Lower leg skin (tissue), 4 donors: ENCODE measurements around the gene ZNF512. TPM values are rescaled to one million over a fixed set of nuclear protein-coding genes. Genes with fewer than 3 reads are reported as not detected.
"Not testable (repeated sequence)": the region's sequence is repeated elsewhere in the genome, so short reads cannot be mapped to it uniquely, and the experiment has no call there.

Experiments
- DNase-seq, 2 donors: peaks; one replicate each; pipeline ENCODE4 v3.0.0-alpha.2; 2019; ENCODE audit warnings: low spot score in 2 of 2
- H3K4me3 ChIP-seq: fragments of 200-600 bp; sonication (generic); 2 replicates; pipeline ENCODE4 v1.5.1; 2017; ENCODE audit warnings: mild to moderate bottlenecking, low read depth; ENCODE audit not compliant: poor library complexity, severe bottlenecking
- POLR2A ChIP-seq, 2 donors: fragments of 450-650 bp; IDR thresholded peaks; one replicate each; pipeline ENCODE4 v1.6.1; 2016 to 2017; ENCODE audit warnings: antibody characterized with exemption in 2 of 2, mild to moderate bottlenecking in 1 of 2, moderate library complexity in 1 of 2
- WGBS, 2 donors: methylation state at CpG; one replicate each; pipeline ENCODE4 v1.1.5; 2018; 5-methylcytosine and 5-hydroxymethylcytosine counted together
- intact Hi-C: fragments of 100-400 bp; cut with DNase I; formaldehyde crosslinking; loops from one replicate; pipeline ENCODE4 v1.15.0; 2023; ENCODE audit warnings: low total_unique reads
- total RNA-seq, 4 donors: library from RNA; depleted of rRNA; stranded (reverse); fragments of >200 nt; gene quantifications; one replicate each; pipeline ENCODE4 v1.1.0, GENCODE V29; 2016
- TF ChIP-seq, protein P1 (sequence below), 3 donors: fragments of 450-650 bp; IDR thresholded peaks; one replicate each; pipeline ENCODE4 v1.5.1; 2016; ENCODE audit warnings: antibody characterized with exemption in 3 of 3, mild to moderate bottlenecking in 3 of 3, moderate library complexity in 2 of 3

The ZNF512 gene
- total RNA-seq, 4 donors from 2014 or later = 3.5 to 17.6 (median 12.6) TPM

DNA sequence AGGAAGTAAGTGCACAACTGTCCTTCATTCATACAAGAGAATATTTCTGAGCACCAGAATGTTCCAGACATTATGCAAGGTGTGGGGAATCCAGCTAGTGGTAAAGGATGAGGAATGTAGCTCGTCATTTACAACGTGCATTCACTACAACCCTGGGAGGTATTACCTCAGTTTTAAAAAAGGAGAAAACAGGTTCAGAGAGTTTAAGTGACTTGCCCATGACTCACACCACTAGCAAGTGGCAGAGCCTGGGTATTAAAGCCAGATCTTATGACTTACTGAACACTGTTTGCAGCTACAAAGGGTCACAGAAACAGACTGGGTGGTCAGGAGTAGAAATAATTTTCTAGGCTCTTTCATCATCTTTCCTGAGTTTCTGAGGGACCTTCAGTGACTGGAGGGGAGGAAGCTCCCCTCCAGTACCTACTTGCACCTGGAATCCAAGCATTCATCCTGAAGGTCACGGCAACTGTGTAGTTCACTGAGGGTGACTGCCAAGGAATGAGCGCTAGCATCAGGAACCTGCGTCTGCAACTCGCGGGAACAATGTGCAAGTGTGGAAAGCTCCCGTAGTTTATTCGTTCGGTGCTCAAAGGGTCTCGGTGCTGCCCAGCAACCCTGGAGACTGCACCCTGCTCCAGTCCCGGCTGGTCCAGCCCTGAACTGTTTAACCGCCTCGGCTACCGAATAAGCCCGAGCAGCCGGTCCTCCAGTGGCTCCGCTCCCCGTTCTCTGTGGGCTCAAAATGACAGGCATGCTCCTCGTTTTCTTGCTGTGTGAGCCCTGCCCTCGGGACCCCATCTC, 45.3 kb downstream of the ZNF512 start:
- peak overlapping the region; percentile 74 for H3K4me3 ChIP-seq
- intact Hi-C loops = no loop called here
- 2 to 5% methylated on average over 8 to 18 of the region's 21 CpGs for WGBS, 2 donors
- DNase-seq = peak in 1 of 2 donors; percentile 85
- TF ChIP-seq POLR2A (IDR thresholded peaks at IDR 0.05) = no peak
- TF ChIP-seq, protein P1, sequence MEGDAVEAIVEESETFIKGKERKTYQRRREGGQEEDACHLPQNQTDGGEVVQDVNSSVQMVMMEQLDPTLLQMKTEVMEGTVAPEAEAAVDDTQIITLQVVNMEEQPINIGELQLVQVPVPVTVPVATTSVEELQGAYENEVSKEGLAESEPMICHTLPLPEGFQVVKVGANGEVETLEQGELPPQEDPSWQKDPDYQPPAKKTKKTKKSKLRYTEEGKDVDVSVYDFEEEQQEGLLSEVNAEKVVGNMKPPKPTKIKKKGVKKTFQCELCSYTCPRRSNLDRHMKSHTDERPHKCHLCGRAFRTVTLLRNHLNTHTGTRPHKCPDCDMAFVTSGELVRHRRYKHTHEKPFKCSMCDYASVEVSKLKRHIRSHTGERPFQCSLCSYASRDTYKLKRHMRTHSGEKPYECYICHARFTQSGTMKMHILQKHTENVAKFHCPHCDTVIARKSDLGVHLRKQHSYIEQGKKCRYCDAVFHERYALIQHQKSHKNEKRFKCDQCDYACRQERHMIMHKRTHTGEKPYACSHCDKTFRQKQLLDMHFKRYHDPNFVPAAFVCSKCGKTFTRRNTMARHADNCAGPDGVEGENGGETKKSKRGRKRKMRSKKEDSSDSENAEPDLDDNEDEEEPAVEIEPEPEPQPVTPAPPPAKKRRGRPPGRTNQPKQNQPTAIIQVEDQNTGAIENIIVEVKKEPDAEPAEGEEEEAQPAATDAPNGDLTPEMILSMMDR (IDR thresholded peaks at IDR 0.05) = no peak

DNA sequence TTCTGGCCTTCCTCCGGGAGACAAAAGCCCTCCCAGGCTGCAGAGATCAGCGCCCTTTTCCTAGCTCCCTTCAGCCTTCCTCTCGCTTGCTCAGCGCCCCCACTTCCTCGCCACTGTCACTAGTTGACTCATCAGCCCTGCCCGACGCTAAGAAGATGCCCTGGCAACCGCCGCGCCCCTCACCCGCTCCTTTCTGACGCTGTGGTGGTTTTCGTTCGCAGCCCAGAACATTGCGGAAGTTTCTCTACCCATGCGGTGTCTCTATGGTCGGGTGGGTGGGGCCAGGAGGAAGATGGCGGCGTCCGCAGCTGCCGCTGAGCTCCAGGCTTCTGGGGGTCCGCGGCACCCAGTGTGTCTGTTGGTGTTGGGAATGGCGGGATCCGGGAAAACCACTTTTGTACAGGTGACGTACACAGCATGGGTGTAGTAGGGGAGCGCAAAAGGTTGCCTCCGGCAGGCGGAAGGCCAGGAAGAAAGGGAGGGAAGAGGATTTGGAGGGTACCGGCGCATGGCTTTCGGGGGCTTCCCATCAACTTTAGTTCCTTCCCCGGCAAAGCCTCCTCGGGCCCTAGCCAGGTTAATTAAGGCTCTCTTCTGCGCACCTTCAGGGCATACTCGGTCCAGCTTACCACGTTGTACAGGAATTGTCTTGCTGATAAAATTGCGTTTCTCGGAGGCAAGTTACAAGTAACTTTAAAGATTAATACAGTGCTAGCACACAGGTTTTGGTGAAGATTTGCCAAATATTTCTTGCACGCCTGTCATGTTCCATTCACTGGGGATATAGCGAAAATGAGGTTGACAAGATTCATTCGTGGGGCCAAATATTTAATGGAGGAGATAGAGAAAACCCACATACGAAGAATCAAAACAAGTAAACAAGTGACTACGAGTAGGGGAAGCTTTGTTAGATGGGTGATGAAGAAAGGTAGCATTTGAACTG, 46.2 kb downstream of the ZNF512 start, which contains the start of the genes CCDC121 and GPN1:
TSS of gene CCDC121 (minus strand) at position 246 of the 943 bp plus-strand sequence. CDS start 1,213 bp downstream, outside the sequence.
TSS of gene GPN1 (plus strand) at position 284 of the 943 bp plus-strand sequence. CDS start at position 293, 9 bp downstream.
- WGBS, 2 donors = 1% methylated on average over 42 to 44 of the region's 44 CpGs
- H3K4me3 ChIP-seq = peak within 1 kb of the TSS; percentile 74
- intact Hi-C loops = no loop called here
- no peak for TF ChIP-seq POLR2A (IDR thresholded peaks at IDR 0.05)
- TF ChIP-seq, protein P1 (IDR thresholded peaks at IDR 0.05) = no peak
- DNase-seq = peak; percentile 90 to 98

DNA sequence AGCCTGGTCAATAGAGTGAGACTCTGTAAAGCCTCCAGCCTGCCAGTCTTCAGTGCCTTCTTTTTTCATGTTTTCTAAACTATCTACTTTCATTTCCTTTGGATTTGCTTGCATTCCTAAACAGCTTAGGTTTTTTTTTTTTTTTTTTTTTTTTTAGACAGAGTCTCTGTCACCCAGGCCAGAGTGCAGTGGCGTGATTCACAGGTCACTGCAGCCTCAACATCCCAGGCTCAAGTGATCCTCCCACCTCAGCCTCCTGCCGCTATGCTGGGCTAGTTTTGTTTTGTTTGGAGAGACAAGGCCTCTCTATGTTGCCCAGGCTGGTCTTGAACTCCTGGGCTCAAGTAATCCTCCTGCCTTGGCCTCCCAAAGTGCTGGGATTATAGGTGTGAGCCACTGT, 47.4 kb downstream of the ZNF512 start:
- DNase-seq, H3K4me3 ChIP-seq, intact Hi-C loops: not testable (repeated sequence)
- 97 to 100% methylated on average over 2 of the region's 2 CpGs for WGBS, 2 donors

DNA sequence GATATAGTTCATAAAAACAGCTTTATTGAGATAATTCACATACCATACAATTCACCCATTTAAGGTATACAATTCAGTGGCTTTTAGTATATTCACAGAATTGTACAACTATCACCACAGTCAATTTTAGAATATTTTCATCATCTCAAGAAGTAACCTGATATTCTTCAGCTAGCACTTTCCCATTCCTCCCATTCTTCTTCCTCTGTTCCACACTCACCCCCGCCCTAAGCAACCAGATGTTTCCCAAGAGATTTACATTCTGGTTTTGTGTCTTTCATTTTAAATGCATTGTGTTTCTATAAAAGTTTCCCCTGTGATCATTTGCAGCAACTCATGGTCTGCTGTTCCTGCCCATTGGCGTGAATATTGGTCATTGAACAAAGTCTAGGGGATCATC, 51.4 kb downstream of the ZNF512 start:
- 94 to 100% methylated on average over 2 of the region's 2 CpGs for WGBS, 2 donors
- no peak overlapping the region for H3K4me3 ChIP-seq
- intact Hi-C loops = no loop called here
- no peak for DNase-seq
- TF ChIP-seq POLR2A (IDR thresholded peaks at IDR 0.05) = no peak
- TF ChIP-seq, protein P1 (IDR thresholded peaks at IDR 0.05) = no peak

DNA sequence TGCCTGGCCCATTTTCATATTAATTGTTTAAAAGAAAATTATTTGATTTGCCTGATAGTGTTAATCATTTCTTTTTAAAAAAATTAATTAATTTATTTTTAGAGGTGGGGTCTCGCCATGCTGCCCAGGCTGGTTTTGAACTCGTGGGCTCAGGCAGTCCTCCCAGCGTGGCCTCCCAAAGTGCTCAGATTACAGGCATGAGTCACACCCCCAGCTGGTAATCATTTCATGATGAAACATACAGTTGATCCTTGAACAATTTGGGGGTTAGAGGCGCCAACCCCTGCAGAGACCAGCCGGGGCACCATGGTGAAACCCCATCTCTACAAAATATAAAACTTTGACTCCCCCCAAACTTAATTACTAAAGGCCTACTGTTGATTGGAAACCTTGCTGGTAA, 53.9 kb downstream of the ZNF512 start:
- H3K4me3 ChIP-seq = no peak overlapping the region
- DNase-seq = no peak
- TF ChIP-seq POLR2A (IDR thresholded peaks at IDR 0.05) = no peak
- TF ChIP-seq, protein P1 (IDR thresholded peaks at IDR 0.05) = no peak
- 89 to 91% methylated on average over 5 of the region's 5 CpGs for WGBS, 2 donors
- intact Hi-C loops = no loop called here
